Measurements from ENCODE around the gene UGT1A3. TPM values are rescaled to one million over a fixed set of nuclear protein-coding genes. Genes with fewer than 3 reads are reported as not detected.

Gene UGT1A3
- total and polyA plus RNA-seq, 4 donors: 7.0 to 61.6 (median 18.2) TPM; not detected in 1

- 96% methylated on average over 7 of the region's 7 CpGs for WGBS
Measured at GRCh38 chr2:233789554-233789953, 60.7 kb downstream of the UGT1A3 start.

More at GRCh38 chr2:233789554-233789953, 60.7 kb downstream of the UGT1A3 start:
- Histone ChIP-seq H3K27ac (ENCODE audit: low read depth in 1 of 2, low read length in 2 of 2) (no peak overlapping the region), H3K9ac (ENCODE audit: low read depth in 1 of 2, low read length in 2 of 2) (no peak overlapping the region), H3K36me3 (ENCODE audit: control insufficient read depth in 4 of 4, insufficient read depth in 3 of 4, low read depth in 1 of 4, low read length in 3 of 4) (no peaks in the 10 kb centered on the region), H3K27me3 (ENCODE audit: control insufficient read depth in 4 of 4, insufficient read depth in 4 of 4, low read length in 3 of 4) (no peaks in the 10 kb centered on the region), H3K9me3 (ENCODE audit: control insufficient read depth in 4 of 4, low read length in 3 of 4) (no peaks in the 10 kb centered on the region), H3K4me1 (ENCODE audit: control insufficient read depth in 4 of 4, insufficient read depth in 4 of 4, low read length in 3 of 4) (no peaks in the 10 kb centered on the region), H3K4me3 (ENCODE audit: low read depth in 1 of 3, low read length in 3 of 3) (no peak overlapping the region)
- DNase-seq (ENCODE audit: low spot score): no peak
- TF ChIP-seq SP1 (IDR thresholded peaks at IDR 0.05) (no peak), REST (IDR thresholded peaks at IDR 0.05) (no peak), MAX (IDR thresholded peaks at IDR 0.05) (no peak), ZBTB33 (IDR thresholded peaks at IDR 0.05) (no peak), TAF1 (conservative IDR thresholded peaks at IDR 0.05) (no peak), HNF4A (conservative IDR thresholded peaks at IDR 0.05) (no peak), HNF4G (IDR thresholded peaks at IDR 0.05) (no peak), FOXA1 (IDR thresholded peaks at IDR 0.05) (no peak), YY1 (IDR thresholded peaks at IDR 0.05) (no peak), NR2F2 (IDR thresholded peaks at IDR 0.05) (no peak), EGR1 (IDR thresholded peaks at IDR 0.05; ENCODE audit: low read depth in 2 of 2) (no peak), RAD21 (IDR thresholded peaks at IDR 0.05) (no peak), FOXA2 (IDR thresholded peaks at IDR 0.05) (no peak), ATF3 (IDR thresholded peaks at IDR 0.05) (no peak), JUND (IDR thresholded peaks at IDR 0.05) (no peak), CTCF (IDR thresholded peaks at IDR 0.05; ENCODE audit: low read depth, low read length, missing input control) (no peak), RXRA (IDR thresholded peaks at IDR 0.05) (no peak), GABPA (IDR thresholded peaks at IDR 0.05 in 1 of 2, conservative IDR thresholded peaks at IDR 0.05 in 1 of 2) (no peak)

All from liver (tissue), 9 donors.